ENCODE data around the gene FTO. TPM values are rescaled to one million over a fixed set of nuclear protein-coding genes. Genes with fewer than 3 reads are reported as not detected.

The FTO gene
- total and polyA plus RNA-seq, 2 of the 13 experiments (the other 11 are each of a cell fraction or from before 2014, with no cell fraction given) = 41.6 to 55.8 TPM

DNA sequence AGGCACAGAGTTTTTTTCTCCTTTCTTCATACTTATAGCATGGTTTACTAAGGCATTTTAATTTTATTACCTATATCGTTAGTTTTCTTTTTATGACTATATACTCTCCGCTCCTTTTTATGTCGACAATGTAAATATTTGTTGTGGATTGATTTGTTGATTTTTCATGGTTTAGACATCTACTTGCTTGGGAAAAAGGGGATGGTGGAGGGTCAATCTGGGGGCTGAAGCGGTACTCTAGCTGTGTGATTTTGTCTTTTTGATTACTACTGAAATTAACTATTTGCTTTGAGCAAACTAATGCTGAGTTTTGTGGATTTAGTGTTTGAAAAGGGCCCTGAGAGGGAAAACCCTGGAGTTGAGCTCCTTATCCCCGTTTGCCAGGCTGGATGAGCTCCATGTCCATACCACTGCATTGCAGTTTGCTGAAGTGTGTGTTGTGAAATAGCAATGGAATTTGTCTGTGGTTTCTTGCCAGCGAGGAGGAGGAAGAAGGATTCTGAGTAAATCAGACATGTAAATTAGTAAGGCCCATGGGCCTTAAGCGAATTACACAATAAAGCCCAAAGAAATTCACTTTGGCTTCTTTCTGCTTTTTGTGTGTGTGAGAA is 72.0 kb downstream of the FTO start (continued):
- TF ChIP-seq, protein P1, sequence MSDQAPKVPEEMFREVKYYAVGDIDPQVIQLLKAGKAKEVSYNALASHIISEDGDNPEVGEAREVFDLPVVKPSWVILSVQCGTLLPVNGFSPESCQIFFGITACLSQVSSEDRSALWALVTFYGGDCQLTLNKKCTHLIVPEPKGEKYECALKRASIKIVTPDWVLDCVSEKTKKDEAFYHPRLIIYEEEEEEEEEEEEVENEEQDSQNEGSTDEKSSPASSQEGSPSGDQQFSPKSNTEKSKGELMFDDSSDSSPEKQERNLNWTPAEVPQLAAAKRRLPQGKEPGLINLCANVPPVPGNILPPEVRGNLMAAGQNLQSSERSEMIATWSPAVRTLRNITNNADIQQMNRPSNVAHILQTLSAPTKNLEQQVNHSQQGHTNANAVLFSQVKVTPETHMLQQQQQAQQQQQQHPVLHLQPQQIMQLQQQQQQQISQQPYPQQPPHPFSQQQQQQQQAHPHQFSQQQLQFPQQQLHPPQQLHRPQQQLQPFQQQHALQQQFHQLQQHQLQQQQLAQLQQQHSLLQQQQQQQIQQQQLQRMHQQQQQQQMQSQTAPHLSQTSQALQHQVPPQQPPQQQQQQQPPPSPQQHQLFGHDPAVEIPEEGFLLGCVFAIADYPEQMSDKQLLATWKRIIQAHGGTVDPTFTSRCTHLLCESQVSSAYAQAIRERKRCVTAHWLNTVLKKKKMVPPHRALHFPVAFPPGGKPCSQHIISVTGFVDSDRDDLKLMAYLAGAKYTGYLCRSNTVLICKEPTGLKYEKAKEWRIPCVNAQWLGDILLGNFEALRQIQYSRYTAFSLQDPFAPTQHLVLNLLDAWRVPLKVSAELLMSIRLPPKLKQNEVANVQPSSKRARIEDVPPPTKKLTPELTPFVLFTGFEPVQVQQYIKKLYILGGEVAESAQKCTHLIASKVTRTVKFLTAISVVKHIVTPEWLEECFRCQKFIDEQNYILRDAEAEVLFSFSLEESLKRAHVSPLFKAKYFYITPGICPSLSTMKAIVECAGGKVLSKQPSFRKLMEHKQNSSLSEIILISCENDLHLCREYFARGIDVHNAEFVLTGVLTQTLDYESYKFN (CRISPR knock-in tag; conservative IDR thresholded peaks at IDR 0.05) = peak; percentile 41; the same call in 1 of the 2 replicates
- 0 out of 2 replicates have a peak, but pooled peaks have one; percentile 37 for TF ChIP-seq ZBTB37 (CRISPR knock-in tag; IDR thresholded peaks at IDR 0.05)
- TF ChIP-seq TSC22D2 (CRISPR knock-in tag; IDR thresholded peaks at IDR 0.05; ENCODE audit: borderline replicate concordance) = no peak
- TF ChIP-seq FOSL2 (CRISPR knock-in tag; IDR thresholded peaks at IDR 0.05) = peak; percentile 76
- TF ChIP-seq SALL1 (CRISPR knock-in tag; IDR thresholded peaks at IDR 0.05) = peak; percentile 55; the same call in 1 of the 2 replicates
- no peak for TF ChIP-seq NFRKB (IDR thresholded peaks at IDR 0.05)
- peak in 1 of 2 experiments; percentile 32; a peak in 1 of 4 replicates for TF ChIP-seq KLF16 (CRISPR knock-in tag; IDR thresholded peaks at IDR 0.05)
- no peak for TF ChIP-seq LCORL (IDR thresholded peaks at IDR 0.05)
- TF ChIP-seq LCORL (CRISPR knock-in tag; IDR thresholded peaks at IDR 0.05) = peak; percentile 42; the same call in 1 of the 2 replicates
- peak; percentile 43; the same call in 1 of the 2 replicates for TF ChIP-seq HDAC1 (CRISPR knock-in tag; IDR thresholded peaks at IDR 0.05)
- TF ChIP-seq HMGXB3 (CRISPR knock-in tag; IDR thresholded peaks at IDR 0.05; ENCODE audit: borderline replicate concordance) = 0 out of 2 replicates have a peak, but pooled peaks have one; percentile 56
- TF ChIP-seq TCF7 (IDR thresholded peaks at IDR 0.05; ENCODE audit: low read depth) = peak; percentile 53
- TF ChIP-seq KAT7 (CRISPR knock-in tag; IDR thresholded peaks at IDR 0.05; ENCODE audit: borderline replicate concordance) = peak; percentile 21; the same call in 1 of the 2 replicates
- TF ChIP-seq HOXA5 (CRISPR knock-in tag; IDR thresholded peaks at IDR 0.05) = no peak
- peak; percentile 94 for TF ChIP-seq ARID5B (CRISPR knock-in tag; IDR thresholded peaks at IDR 0.05)
- peak; percentile 52; the same call in 1 of the 2 replicates for TF ChIP-seq RCOR2 (CRISPR knock-in tag; IDR thresholded peaks at IDR 0.05)
- TF ChIP-seq ZNF652 (CRISPR knock-in tag; IDR thresholded peaks at IDR 0.05; ENCODE audit: borderline replicate concordance, low read depth) = peak; percentile 59; the same call in 1 of the 2 replicates
